H1 (cell line): ENCODE measurements around the gene SLC35D3. TPM values are rescaled to one million over a fixed set of nuclear protein-coding genes. Genes with fewer than 3 reads are reported as not detected.

Source experiments
- CTCF ChIA-PET: fragments of 300-600 bp; sonication (Branson Sonifier 250); formaldehyde crosslinking; loops from one replicate; lab custom pipeline; 2021; ENCODE audit not compliant: partially characterized antibody; lab: Charles Lee
- POLR2A ChIA-PET: fragments of 300-600 bp; sonication (Branson Sonifier 250); formaldehyde crosslinking; loops from one replicate; lab custom pipeline; 2021; ENCODE audit warnings: inconsistent platforms; ENCODE audit not compliant: partially characterized antibody; lab: Charles Lee
- DNase-seq, 2 experiments: peaks; one replicate each; pipeline versions ENCODE4 v3.0.0 to v3.0.0-alpha.2; 2010 to 2022; ENCODE audit warnings: low spot score in 2 of 2, low read depth in 1 of 2, mixed read lengths in 1 of 2
- FAIRE-seq: peaks from 2 replicates; lab custom pipeline; 2011; peaks lifted over from hg19 to GRCh38; lab: Jason Lieb, UNC
- H2AFZ ChIP-seq: 2 replicates; pipeline ENCODE4 v1.8.1; 2012; ENCODE audit warnings: low read length, inconsistent platforms
- H2AK5ac ChIP-seq: 2 replicates; pipeline ENCODE4 v1.6.1; 2013; ENCODE audit warnings: low read depth, low read length
- H2BK120ac ChIP-seq: replicated peaks from 2 replicates; pipeline ENCODE3; 2013; ENCODE audit warnings: low read depth, low read length, inconsistent platforms
- H2BK12ac ChIP-seq: 2 replicates; pipeline ENCODE4 v1.6.1; 2013; ENCODE audit warnings: low read depth, low read length
- H2BK15ac ChIP-seq: 2 replicates; pipeline ENCODE4 v1.6.1; 2013; ENCODE audit warnings: low read length
- H2BK20ac ChIP-seq: 2 replicates; pipeline ENCODE4 v1.6.1; 2013; ENCODE audit warnings: low read length
- H2BK5ac ChIP-seq: 2 replicates; pipeline ENCODE4 v1.6.1; 2013; ENCODE audit warnings: low read depth, low read length
- H3K14ac ChIP-seq: 2 replicates; pipeline ENCODE4 v1.6.1; 2013; ENCODE audit warnings: inconsistent platforms; ENCODE audit not compliant: insufficient read length
- H3K18ac ChIP-seq: 2 replicates; pipeline ENCODE4 v1.6.1; 2013; ENCODE audit warnings: low read length; ENCODE audit errors: extremely low read depth
- H3K23ac ChIP-seq: 2 replicates; pipeline ENCODE4 v1.6.1; 2013; ENCODE audit warnings: inconsistent platforms; ENCODE audit not compliant: insufficient read length
- H3K23me2 ChIP-seq: 2 replicates; pipeline ENCODE4 v1.6.1; 2013; ENCODE audit warnings: low read depth, low read length
- H3K27ac ChIP-seq: 2 replicates; pipeline ENCODE4 v1.6.1; 2011; ENCODE audit warnings: low read depth, low read length, inconsistent platforms
- H3K27me3 ChIP-seq, 4 experiments: replicated peaks in 1 of 4; 1 replicate in 1 of 4; 2 replicates in 3 of 4; pipeline versions ENCODE4 v1.6.1 to v1.8.1; 2011 to 2013; ENCODE audit warnings: low read length in 3 of 4, mild to moderate bottlenecking in 3 of 4, inconsistent platforms in 2 of 4, mixed read lengths in 2 of 4, moderate library complexity in 1 of 4; ENCODE audit not compliant: control insufficient read depth in 3 of 4, insufficient read depth in 3 of 4; ENCODE audit errors: extremely low read depth in 1 of 4
- H3K36me3 ChIP-seq, 4 experiments: 2 replicates each; pipeline versions ENCODE4 v1.6.1 to v1.8.1; 2011 to 2013; ENCODE audit warnings: mild to moderate bottlenecking in 4 of 4, low read length in 3 of 4, moderate library complexity in 2 of 4, control low read depth in 1 of 4, inconsistent platforms in 1 of 4; ENCODE audit not compliant: insufficient read depth in 4 of 4, control insufficient read depth in 2 of 4
- H3K4ac ChIP-seq: replicated peaks from 2 replicates; pipeline ENCODE3; 2013; ENCODE audit warnings: low read length, low read depth, mixed read lengths, inconsistent platforms; ENCODE audit not compliant: insufficient read length
- H3K4me1 ChIP-seq, 4 experiments: replicated peaks in 1 of 4; 1 replicate in 1 of 4; 2 replicates in 3 of 4; pipeline versions ENCODE4 v1.6.1 to v1.8.1; 2011 to 2013; ENCODE audit warnings: low read length in 3 of 4, inconsistent platforms in 2 of 4, mixed read lengths in 1 of 4; ENCODE audit not compliant: insufficient read depth in 4 of 4, control insufficient read depth in 3 of 4
- H3K4me2 ChIP-seq, 2 experiments: 2 replicates each; pipeline versions ENCODE4 v1.6.1 to v1.8.1; 2011 to 2013; ENCODE audit warnings: low read depth in 2 of 2, low read length in 2 of 2, control low read depth in 1 of 2, inconsistent platforms in 1 of 2, mild to moderate bottlenecking in 1 of 2; ENCODE audit not compliant: insufficient read depth in 1 of 2
- H3K4me3 ChIP-seq, 4 experiments: fragments of 200-600, 300-600 bp in 1 of 4; sonication (generic), shearing (Covaris generic), sonication (Bioruptor Twin) in 1 of 4; 2 replicates each; pipeline versions ENCODE4 v1.5.1 to v1.8.1; 2011 to 2016; ENCODE audit warnings: low read length in 4 of 4, low read depth in 3 of 4, control low read depth in 2 of 4, inconsistent platforms in 2 of 4, mild to moderate bottlenecking in 2 of 4, mixed read lengths in 1 of 4, moderate library complexity in 1 of 4; ENCODE audit not compliant: insufficient read depth in 2 of 4; ENCODE audit errors: extremely low read depth in 1 of 4
- H3K56ac ChIP-seq: replicated peaks from 2 replicates; pipeline ENCODE3; 2013; ENCODE audit warnings: low read depth, mild to moderate bottlenecking, mixed read lengths, low read length, inconsistent platforms; ENCODE audit not compliant: insufficient read length
- H3K79me1 ChIP-seq: 2 replicates; pipeline ENCODE4 v1.6.1; 2013; ENCODE audit warnings: low read depth, low read length, control low read depth
- H3K79me2 ChIP-seq, 2 experiments: 2 replicates each; pipeline versions ENCODE4 v1.6.1 to v1.8.1; 2012 to 2013; ENCODE audit warnings: low read length in 2 of 2, mild to moderate bottlenecking in 2 of 2, inconsistent platforms in 1 of 2; ENCODE audit not compliant: insufficient read depth in 2 of 2, control insufficient read depth in 1 of 2
- H3K9ac ChIP-seq, 4 experiments: replicated peaks in 1 of 4; 1 replicate in 1 of 4; 2 replicates in 3 of 4; pipeline versions ENCODE4 v1.6.1 to v1.8.1; 2011 to 2013; ENCODE audit warnings: low read depth in 3 of 4, low read length in 3 of 4, control low read depth in 2 of 4, mild to moderate bottlenecking in 2 of 4, moderate library complexity in 2 of 4, inconsistent platforms in 1 of 4; ENCODE audit errors: extremely low read depth in 1 of 4
- H3K9me3 ChIP-seq, 2 experiments: 2 replicates each; pipeline versions ENCODE4 v1.6.1 to v1.8.1; 2012 to 2013; ENCODE audit warnings: mild to moderate bottlenecking in 2 of 2, moderate library complexity in 2 of 2, control low read depth in 1 of 2, inconsistent platforms in 1 of 2, low read depth in 1 of 2, low read length in 1 of 2, mixed read lengths in 1 of 2; ENCODE audit not compliant: insufficient read depth in 2 of 2
- H4K20me1 ChIP-seq, 2 experiments: replicated peaks in 1 of 2; 2 replicates each; pipeline versions ENCODE3 to v1.8.1; 2011 to 2013; ENCODE audit warnings: inconsistent platforms in 2 of 2, low read length in 2 of 2, mild to moderate bottlenecking in 1 of 2; ENCODE audit not compliant: insufficient read depth in 2 of 2, control insufficient read depth in 1 of 2
- H4K5ac ChIP-seq: 2 replicates; pipeline ENCODE4 v1.6.1; 2013; ENCODE audit warnings: low read length, low read depth, mixed read lengths, inconsistent platforms; ENCODE audit not compliant: insufficient read length
- H4K8ac ChIP-seq: 2 replicates; pipeline ENCODE4 v1.8.0; 2013; ENCODE audit warnings: mild to moderate bottlenecking, moderate library complexity, low read length, inconsistent platforms; ENCODE audit not compliant: insufficient read depth; ENCODE audit errors: extremely low read depth
- H4K91ac ChIP-seq: replicated peaks from 2 replicates; pipeline ENCODE3; 2013; ENCODE audit warnings: low read length, mixed read lengths, inconsistent platforms; ENCODE audit not compliant: insufficient read length
- EP300 ChIP-seq, 2 experiments: IDR thresholded peaks; 1 replicate in 1 of 2; 2 replicates in 1 of 2; pipeline ENCODE4 v1.6.1; 2011 to 2012; ENCODE audit warnings: low read depth in 2 of 2, low read length in 2 of 2, mild to moderate bottlenecking in 2 of 2, borderline replicate concordance in 1 of 2, inconsistent platforms in 1 of 2, moderate library complexity in 1 of 2
- EZH2 ChIP-seq: fragments of 200-600 bp; sonication (generic); IDR thresholded peaks from 2 replicates; pipeline ENCODE4 v1.7.1; 2012; ENCODE audit warnings: low read depth, mild to moderate bottlenecking, moderate library complexity, low read length, inconsistent platforms; ENCODE audit not compliant: severe bottlenecking
- JUND ChIP-seq: IDR thresholded peaks from 2 replicates; pipeline ENCODE4 v1.6.1; 2011; ENCODE audit warnings: mild to moderate bottlenecking, improper control_type of control experiment, low read length
- MAFK ChIP-seq: IDR thresholded peaks from 2 replicates; pipeline ENCODE4 v1.6.1; 2012; ENCODE audit warnings: low read depth, mild to moderate bottlenecking, improper control_type of control experiment, low read length
- POLR2A ChIP-seq, 2 experiments: IDR thresholded peaks; 1 replicate in 1 of 2; 2 replicates in 1 of 2; pipeline ENCODE4 v1.6.1; 2011; ENCODE audit warnings: low read depth in 2 of 2, low read length in 2 of 2, mild to moderate bottlenecking in 2 of 2; ENCODE audit errors: control extremely low read depth in 1 of 2
- SAP30 ChIP-seq: fragments of 300-600 bp; sonication (generic); IDR thresholded peaks from 2 replicates; pipeline ENCODE4 v1.7.1; 2012; ENCODE audit warnings: low read length, moderate library complexity, mild to moderate bottlenecking, inconsistent platforms; ENCODE audit not compliant: insufficient read depth, insufficient replicate concordance
- SP4 ChIP-seq: IDR thresholded peaks from 2 replicates; pipeline ENCODE4 v1.6.1; 2012; ENCODE audit warnings: low read length, inconsistent platforms
- YY1 ChIP-seq: IDR thresholded peaks from 2 replicates; pipeline ENCODE4 v1.6.1; 2011; ENCODE audit warnings: low read depth, mild to moderate bottlenecking, low read length
- WGBS, 2 experiments: shearing (Covaris generic) in 1 of 2; methylation state at CpG; one replicate each; pipeline versions ENCODE4 v1.1.6 to v1.1.7; 2013 to 2015; ENCODE audit warnings: low lambda C conversion rate in 2 of 2, mixed read lengths in 2 of 2, inconsistent platforms in 1 of 2, low coverage in 1 of 2, missing lambda C conversion rate in 1 of 2; ENCODE audit not compliant: insufficient replicate concordance in 2 of 2, insufficient coverage in 1 of 2, insufficient read length in 1 of 2; ENCODE audit errors: extremely low coverage in 1 of 2, missing lambda C conversion rate in 1 of 2; 5-methylcytosine and 5-hydroxymethylcytosine counted together
- polyA plus RNA-seq, 7 experiments: library from polyadenylated mRNA; depleted of rRNA in 3 of 7; stranded (reverse) in 5 of 7; unstranded in 2 of 7; fragments of >200 nt in 5 of 7; fragments of 200-250 nt in 2 of 7; gene quantifications; 1 replicate in 5 of 7; 2 replicates in 1 of 7; 4 replicates in 1 of 7; pipeline versions ENCODE4 v1.2.1 to v1.2.3, GENCODE V29; 2011 to 2013; ENCODE audit warnings: missing spikeins in 2 of 7, mixed read lengths in 2 of 7
- total RNA-seq: library from RNA; stranded (reverse); fragmentation: NEBNext Ultra II Directional; extraction: Animal tissue kit (Norgen Biotek cat#: 25700); gene quantifications from 2 replicates; pipeline ENCODE4 v1.2.1, GENCODE V29; 2021
- TF ChIP-seq, protein P1 (sequence below): IDR thresholded peaks from 2 replicates; pipeline ENCODE4 v1.6.1; 2012; ENCODE audit warnings: inconsistent platforms
- TF ChIP-seq, protein P2 (sequence below), 3 experiments: IDR thresholded peaks; 1 replicate in 2 of 3; 2 replicates in 1 of 3; pipeline versions ENCODE4 v1.5.1 to v1.6.1; 2011; ENCODE audit warnings: low read length in 3 of 3, mild to moderate bottlenecking in 3 of 3, inconsistent platforms in 2 of 3, low read depth in 1 of 3, moderate library complexity in 1 of 3; ENCODE audit not compliant: insufficient read depth in 1 of 3; ENCODE audit errors: control extremely low read depth in 1 of 3

SLC35D3 gene
- total and polyA plus RNA-seq, 2 of the 8 experiments (the other 6 are each of a cell fraction or from before 2014, with no cell fraction given): 0.27 to 0.39 TPM

DNA sequence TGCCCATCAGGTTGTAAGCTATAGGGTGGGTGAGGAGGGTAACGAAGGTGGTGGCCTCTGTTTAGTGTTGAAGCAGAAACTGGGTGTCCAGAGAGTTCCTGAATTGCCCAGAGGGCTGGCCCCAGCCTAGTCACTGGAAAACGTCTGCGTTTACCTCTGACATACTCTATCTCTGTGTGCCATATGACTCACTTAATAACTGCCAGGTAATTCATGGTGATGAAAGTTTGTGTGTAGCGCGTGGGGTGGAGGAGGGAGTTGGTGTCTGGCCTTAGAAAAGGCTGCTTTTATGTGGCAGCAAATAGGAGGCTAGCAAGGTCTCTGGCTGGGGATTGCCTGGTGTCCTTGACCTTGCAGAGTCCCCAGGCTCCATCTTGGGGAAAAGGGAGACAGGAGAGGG, 47.3 kb downstream of the SLC35D3 start:
- Histone ChIP-seq H3K14ac (no peak overlapping the region), H3K4me2 (no peak overlapping the region), H3K36me3 (no peaks in the 10 kb centered on the region), H4K5ac (no peak overlapping the region), H3K4me1 (no peaks in the 10 kb centered on the region), H2BK120ac (no peak overlapping the region), H3K56ac (no peak overlapping the region), H3K18ac (no peak overlapping the region), H2BK15ac (no peak overlapping the region; the same call in 1 of the 2 replicates), H3K4ac (no peak overlapping the region), H2AFZ (peak overlapping the region; percentile 43; the same call in 1 of the 2 replicates), H4K8ac (no peak overlapping the region), H3K79me2 (no peaks in the 10 kb centered on the region), H2BK20ac (0 out of 2 replicates have a peak overlapping the region, but pooled peaks have one; percentile 21), H4K20me1 (no peaks in the 10 kb centered on the region), H3K27ac (no peak overlapping the region), H2AK5ac (no peak overlapping the region), H2BK5ac (no peak overlapping the region), H3K79me1 (no peaks in the 10 kb centered on the region), H4K91ac (no peak overlapping the region), H3K23me2 (no peaks in the 10 kb centered on the region), H3K27me3 (no peaks in the 10 kb centered on the region), H3K23ac (no peak overlapping the region), H3K4me3 (no peak overlapping the region), H2BK12ac (peak overlapping the region; percentile 33; the same call in 1 of the 2 replicates), H3K9me3 (no peaks in the 10 kb centered on the region), H3K9ac (no peak overlapping the region)
- DNase-seq: no peak
- TF ChIP-seq, protein P1, sequence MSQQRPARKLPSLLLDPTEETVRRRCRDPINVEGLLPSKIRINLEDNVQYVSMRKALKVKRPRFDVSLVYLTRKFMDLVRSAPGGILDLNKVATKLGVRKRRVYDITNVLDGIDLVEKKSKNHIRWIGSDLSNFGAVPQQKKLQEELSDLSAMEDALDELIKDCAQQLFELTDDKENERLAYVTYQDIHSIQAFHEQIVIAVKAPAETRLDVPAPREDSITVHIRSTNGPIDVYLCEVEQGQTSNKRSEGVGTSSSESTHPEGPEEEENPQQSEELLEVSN: no peak
- TF ChIP-seq JUND (no peak), MAFK (no peak), SP4 (no peak), YY1 (no peak), SAP30 (no peak), EZH2 (no peak), EP300 (IDR thresholded peaks at IDR 0.05; ENCODE audit: borderline replicate concordance in 1 of 2, low read depth in 2 of 2, low read length in 2 of 2) (no peak), POLR2A (IDR thresholded peaks at IDR 0.05; ENCODE audit: control extremely low read depth in 1 of 2, low read depth in 2 of 2, low read length in 2 of 2) (no peak)
- TF ChIP-seq, protein P2, sequence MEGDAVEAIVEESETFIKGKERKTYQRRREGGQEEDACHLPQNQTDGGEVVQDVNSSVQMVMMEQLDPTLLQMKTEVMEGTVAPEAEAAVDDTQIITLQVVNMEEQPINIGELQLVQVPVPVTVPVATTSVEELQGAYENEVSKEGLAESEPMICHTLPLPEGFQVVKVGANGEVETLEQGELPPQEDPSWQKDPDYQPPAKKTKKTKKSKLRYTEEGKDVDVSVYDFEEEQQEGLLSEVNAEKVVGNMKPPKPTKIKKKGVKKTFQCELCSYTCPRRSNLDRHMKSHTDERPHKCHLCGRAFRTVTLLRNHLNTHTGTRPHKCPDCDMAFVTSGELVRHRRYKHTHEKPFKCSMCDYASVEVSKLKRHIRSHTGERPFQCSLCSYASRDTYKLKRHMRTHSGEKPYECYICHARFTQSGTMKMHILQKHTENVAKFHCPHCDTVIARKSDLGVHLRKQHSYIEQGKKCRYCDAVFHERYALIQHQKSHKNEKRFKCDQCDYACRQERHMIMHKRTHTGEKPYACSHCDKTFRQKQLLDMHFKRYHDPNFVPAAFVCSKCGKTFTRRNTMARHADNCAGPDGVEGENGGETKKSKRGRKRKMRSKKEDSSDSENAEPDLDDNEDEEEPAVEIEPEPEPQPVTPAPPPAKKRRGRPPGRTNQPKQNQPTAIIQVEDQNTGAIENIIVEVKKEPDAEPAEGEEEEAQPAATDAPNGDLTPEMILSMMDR (IDR thresholded peaks at IDR 0.05; ENCODE audit: control extremely low read depth in 1 of 3, insufficient read depth in 1 of 3, low read depth in 1 of 3, low read length in 3 of 3): no peak
- ChIA-PET POLR2A (no interaction called here), CTCF (interaction anchor here (0.6 to 5.9 kb wide), 13 partner anchors 10 to 382 kb away, joined by 3 to 69 read pairs (median 5); no protein-coding TSS in a partner anchor)
- WGBS, 2 experiments: 95% methylated on average over 5 of the region's 5 CpGs; no CpG with 5 or more reads in 1 of the 2 experiments
- FAIRE-seq: no peak
